Measurements from ENCODE around the gene SLCO3A1. TPM values are rescaled to one million over a fixed set of nuclear protein-coding genes. Genes with fewer than 3 reads are reported as not detected.

SLCO3A1 gene
- total RNA-seq, 1 donor, result 5.4 TPM

GRCh38 chr15:91865950-91866349 is 12.4 kb downstream of the SLCO3A1 start:
- Histone ChIP-seq H3K27ac (ENCODE audit: low read depth, low read length) (peak overlapping the region; percentile 6), H3K4me2 (ENCODE audit: insufficient read depth, low read length) (no peak overlapping the region), H3K79me2 (ENCODE audit: insufficient read depth, low read length) (peaks cover 27% of the 10 kb centered on the region)

GRCh38 chr15:91866371-91866905 is 12.9 kb downstream of the SLCO3A1 start:
- H3K27ac ChIP-seq (ENCODE audit: low read depth, low read length), result peak overlapping the region; percentile 83
- H4K20me1 ChIP-seq (ENCODE audit: insufficient read depth, low read length), result no peaks in the 10 kb centered on the region
- no peak overlapping the region for H3K4me3 ChIP-seq (ENCODE audit: insufficient read depth, low read length)
- H2AFZ ChIP-seq (ENCODE audit: low read length), result peak overlapping the region; percentile 83
- H3K36me3 ChIP-seq (ENCODE audit: insufficient read depth, low read length), result no peaks in the 10 kb centered on the region
- no peak for TF ChIP-seq CTCF (IDR thresholded peaks at IDR 0.05; ENCODE audit: extremely low read depth, low read depth, low read length)
- peaks cover 29% of the 10 kb centered on the region for H3K4me1 ChIP-seq (ENCODE audit: insufficient read depth, low read length)
- no peak for DNase-seq (ENCODE audit: insufficient read length, low spot score, missing footprints)
- H3K27me3 ChIP-seq (ENCODE audit: insufficient read depth, low read length), result no peaks in the 10 kb centered on the region
- peaks cover 27% of the 10 kb centered on the region for H3K79me2 ChIP-seq (ENCODE audit: insufficient read depth, low read length)
- no peaks in the 10 kb centered on the region for H3K9me3 ChIP-seq (ENCODE audit: low read depth, low read length)
- H3K4me2 ChIP-seq (ENCODE audit: insufficient read depth, low read length), result peak overlapping the region; percentile 78

More at GRCh38 chr15:91865950-91866349, 12.4 kb downstream of the SLCO3A1 start:
- no peak for DNase-seq (ENCODE audit: insufficient read length, low spot score, missing footprints)
- Histone ChIP-seq H3K4me1 (ENCODE audit: insufficient read depth, low read length) (peaks cover 29% of the 10 kb centered on the region), H4K20me1 (ENCODE audit: insufficient read depth, low read length) (no peaks in the 10 kb centered on the region), H3K27me3 (ENCODE audit: insufficient read depth, low read length) (no peaks in the 10 kb centered on the region), H3K4me3 (ENCODE audit: insufficient read depth, low read length) (no peak overlapping the region), H3K36me3 (ENCODE audit: insufficient read depth, low read length) (no peaks in the 10 kb centered on the region), H3K9me3 (ENCODE audit: low read depth, low read length) (no peaks in the 10 kb centered on the region), H2AFZ (ENCODE audit: low read length) (peak overlapping the region; percentile 59)
- TF ChIP-seq CTCF (IDR thresholded peaks at IDR 0.05; ENCODE audit: extremely low read depth, low read depth, low read length), result no peak

- Histone ChIP-seq H3K9me3 (ENCODE audit: low read depth, low read length) (no peaks in the 10 kb centered on the region), H4K20me1 (ENCODE audit: insufficient read depth, low read length) (no peaks in the 10 kb centered on the region), H3K4me1 (ENCODE audit: insufficient read depth, low read length) (peaks cover 29% of the 10 kb centered on the region), H2AFZ (ENCODE audit: low read length) (peak overlapping the region; percentile 83), H3K36me3 (ENCODE audit: insufficient read depth, low read length) (no peaks in the 10 kb centered on the region), H3K79me2 (ENCODE audit: insufficient read depth, low read length) (peaks cover 27% of the 10 kb centered on the region), H3K27me3 (ENCODE audit: insufficient read depth, low read length) (no peaks in the 10 kb centered on the region), H3K4me3 (ENCODE audit: insufficient read depth, low read length) (no peak overlapping the region), H3K27ac (ENCODE audit: low read depth, low read length) (peak overlapping the region; percentile 83), H3K4me2 (ENCODE audit: insufficient read depth, low read length) (peak overlapping the region; percentile 78)
- DNase-seq (ENCODE audit: insufficient read length, low spot score, missing footprints), result peak; percentile 54
- no peak for TF ChIP-seq CTCF (IDR thresholded peaks at IDR 0.05; ENCODE audit: extremely low read depth, low read depth, low read length)
These were observed 13.5 kb downstream of the SLCO3A1 start for GRCh38 chr15:91866971-91867372.

GRCh38 chr15:91867581-91868026 is 14.1 kb downstream of the SLCO3A1 start:
- peak overlapping the region; percentile 50 for H3K4me3 ChIP-seq (ENCODE audit: insufficient read depth, low read length)

More at GRCh38 chr15:91867581-91868026, 14.1 kb downstream of the SLCO3A1 start:
- Histone ChIP-seq H3K4me1 (ENCODE audit: insufficient read depth, low read length) (peaks cover 29% of the 10 kb centered on the region), H3K79me2 (ENCODE audit: insufficient read depth, low read length) (peaks cover 28% of the 10 kb centered on the region), H3K27me3 (ENCODE audit: insufficient read depth, low read length) (no peaks in the 10 kb centered on the region), H3K27ac (ENCODE audit: low read depth, low read length) (peak overlapping the region; percentile 83), H3K36me3 (ENCODE audit: insufficient read depth, low read length) (no peaks in the 10 kb centered on the region), H3K9me3 (ENCODE audit: low read depth, low read length) (no peaks in the 10 kb centered on the region), H4K20me1 (ENCODE audit: insufficient read depth, low read length) (no peaks in the 10 kb centered on the region), H2AFZ (ENCODE audit: low read length) (peak overlapping the region; percentile 83), H3K4me2 (ENCODE audit: insufficient read depth, low read length) (peak overlapping the region; percentile 78)
- peak; percentile 95 for DNase-seq (ENCODE audit: insufficient read length, low spot score, missing footprints)
- TF ChIP-seq CTCF (IDR thresholded peaks at IDR 0.05; ENCODE audit: extremely low read depth, low read depth, low read length), result no peak
